ENCODE data around the gene USP47.

DNA sequence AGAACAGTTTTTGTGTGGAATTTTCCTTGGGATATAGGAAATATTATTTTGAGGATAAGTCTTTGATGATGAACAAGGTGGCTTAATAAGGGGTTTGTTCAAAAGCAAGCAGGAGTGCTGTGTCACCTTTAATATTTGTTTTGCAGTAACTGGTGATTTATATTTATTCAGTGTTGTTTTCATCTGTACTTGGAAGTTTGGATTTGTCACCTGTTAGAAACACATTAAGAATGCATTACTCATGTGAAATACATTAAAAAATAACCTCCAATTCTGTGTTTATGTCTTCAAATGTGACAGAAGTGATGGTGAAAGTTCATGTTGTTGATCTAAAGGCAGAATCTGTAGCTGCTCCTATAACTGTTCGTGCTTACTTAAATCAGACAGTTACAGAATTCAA lies 96.2 kb downstream of the USP47 start:
- TF ChIP-seq, protein P1, sequence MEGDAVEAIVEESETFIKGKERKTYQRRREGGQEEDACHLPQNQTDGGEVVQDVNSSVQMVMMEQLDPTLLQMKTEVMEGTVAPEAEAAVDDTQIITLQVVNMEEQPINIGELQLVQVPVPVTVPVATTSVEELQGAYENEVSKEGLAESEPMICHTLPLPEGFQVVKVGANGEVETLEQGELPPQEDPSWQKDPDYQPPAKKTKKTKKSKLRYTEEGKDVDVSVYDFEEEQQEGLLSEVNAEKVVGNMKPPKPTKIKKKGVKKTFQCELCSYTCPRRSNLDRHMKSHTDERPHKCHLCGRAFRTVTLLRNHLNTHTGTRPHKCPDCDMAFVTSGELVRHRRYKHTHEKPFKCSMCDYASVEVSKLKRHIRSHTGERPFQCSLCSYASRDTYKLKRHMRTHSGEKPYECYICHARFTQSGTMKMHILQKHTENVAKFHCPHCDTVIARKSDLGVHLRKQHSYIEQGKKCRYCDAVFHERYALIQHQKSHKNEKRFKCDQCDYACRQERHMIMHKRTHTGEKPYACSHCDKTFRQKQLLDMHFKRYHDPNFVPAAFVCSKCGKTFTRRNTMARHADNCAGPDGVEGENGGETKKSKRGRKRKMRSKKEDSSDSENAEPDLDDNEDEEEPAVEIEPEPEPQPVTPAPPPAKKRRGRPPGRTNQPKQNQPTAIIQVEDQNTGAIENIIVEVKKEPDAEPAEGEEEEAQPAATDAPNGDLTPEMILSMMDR (conservative IDR thresholded peaks at IDR 0.05; ENCODE audit: low read length), result no peak
- TF ChIP-seq EZH2phosphoT487 (IDR thresholded peaks at IDR 0.05; ENCODE audit: borderline replicate concordance, low read depth, low read length), result no peak
